ENCODE results near the gene TELO2. TPM values are rescaled to one million over a fixed set of nuclear protein-coding genes. Genes with fewer than 3 reads are reported as not detected.

TELO2 gene
- total and polyA plus RNA-seq, 2 donors (not counting 3 experiments of a cell fraction or from before 2014, with no cell fraction given): 30.7 to 61.6 TPM

- no peaks in the 10 kb centered on the region for H4K20me1 ChIP-seq (replicated peaks; ENCODE audit: control insufficient read depth, extremely low read depth, insufficient read depth, low read length)
- no peaks in the 10 kb centered on the region for H3K27me3 ChIP-seq (ENCODE audit: control insufficient read depth in 2 of 2, insufficient read depth in 2 of 2, low read length in 2 of 2)
- intact Hi-C loops (cut with micrococcal nuclease): no loop called here
- peaks cover 9 to 33% of the 10 kb centered on the region in 2 experiments for H3K36me3 ChIP-seq (ENCODE audit: control insufficient read depth in 2 of 2, extremely low read depth in 1 of 2, insufficient read depth in 2 of 2, low read length in 2 of 2)
- H3K4me2 ChIP-seq (ENCODE audit: insufficient read depth, low read length): no peak overlapping the region
- FAIRE-seq (no peak), DNase-seq (ENCODE audit: low read depth, low spot score) (no peak)
- dilution Hi-C loops (cut with MboI; ENCODE audit: extremely low pct_ligation_motif_present, low sequenced_read_pairs): no loop called here
- no peaks in the 10 kb centered on the region for H3K9me1 ChIP-seq (replicated peaks; ENCODE audit: control insufficient read depth, extremely low read depth, insufficient read depth, low read length)
- CTCF ChIA-PET: interaction anchor here (0.7 kb wide), 1 partner anchor 36 kb away, joined by 3 read pairs; no protein-coding TSS in a partner anchor
- BruUV-seq (replicated peaks): no TSS peak
- TF ChIP-seq CTCF (IDR thresholded peaks at IDR 0.05; ENCODE audit: extremely low read depth in 1 of 2, insufficient read depth in 1 of 2, low read depth in 1 of 2, low read length in 2 of 2) (no peak), MYC (IDR thresholded peaks at IDR 0.05; ENCODE audit: low read depth, low read length) (no peak), POLR2A (IDR thresholded peaks at IDR 0.05; ENCODE audit: low read depth, low read length) (no peak), EZH2 (IDR thresholded peaks at IDR 0.05; ENCODE audit: borderline replicate concordance, low read depth, low read length, severe bottlenecking) (no peak), FOS (IDR thresholded peaks at IDR 0.05; ENCODE audit: borderline replicate concordance, insufficient read depth, low read length) (no peak), POLR2AphosphoS5 (IDR thresholded peaks at IDR 0.05; ENCODE audit: insufficient read depth, low read depth, low read length) (no peak), JUN (IDR thresholded peaks at IDR 0.05; ENCODE audit: borderline replicate concordance, insufficient read depth, insufficient read length, low read depth) (no peak), GATA2 (IDR thresholded peaks at IDR 0.05; ENCODE audit: insufficient read depth, insufficient read length, low read depth, low read length) (no peak)
- TF ChIP-seq, protein P1, sequence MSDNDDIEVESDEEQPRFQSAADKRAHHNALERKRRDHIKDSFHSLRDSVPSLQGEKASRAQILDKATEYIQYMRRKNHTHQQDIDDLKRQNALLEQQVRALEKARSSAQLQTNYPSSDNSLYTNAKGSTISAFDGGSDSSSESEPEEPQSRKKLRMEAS (IDR thresholded peaks at IDR 0.05; ENCODE audit: insufficient read depth, insufficient read length): no peak
- no peaks in the 10 kb centered on the region for H3K4me1 ChIP-seq (ENCODE audit: control insufficient read depth, extremely low read depth, insufficient read depth, low read length)
- POLR2A ChIA-PET: no interaction called here
- H3K27ac ChIP-seq (ENCODE audit: insufficient read depth, low read depth, low read length): no peak overlapping the region
- H3K9ac ChIP-seq (replicated peaks; ENCODE audit: extremely low read depth, insufficient read depth, low read length): no peak overlapping the region
- H3K4me3 ChIP-seq (replicated peaks in 1 of 3; ENCODE audit: insufficient read depth in 1 of 3, low read depth in 1 of 3, low read length in 3 of 3): no peak overlapping the region
- H3K79me2 ChIP-seq (ENCODE audit: control insufficient read depth, insufficient read depth, low read length): no peaks in the 10 kb centered on the region
- H3K9me3 ChIP-seq (replicated peaks; ENCODE audit: control insufficient read depth, insufficient read depth, low read length): no peaks in the 10 kb centered on the region
- no peak overlapping the region for H2AFZ ChIP-seq (ENCODE audit: low read depth, low read length)
These were observed 12.1 kb downstream of the TELO2 start for GRCh38 chr16:1505073-1505844.

All from endothelial cell of umbilical vein (primary cell).